Sigmoid colon (tissue), 7 donors: ENCODE measurements around the gene ELAPOR1. TPM values are rescaled to one million over a fixed set of nuclear protein-coding genes. Genes with fewer than 3 reads are reported as not detected.

Experiments
- DNase-seq: peaks from one replicate; pipeline ENCODE4 v3.0.0-alpha.2; 2019
- H3K27ac ChIP-seq, 4 donors: fragments of 200-600 bp; sonication (generic); one replicate each; pipeline ENCODE4 v1.5.1; 2016 to 2019; ENCODE audit warnings: mild to moderate bottlenecking in 1 of 4
- H3K27me3 ChIP-seq, 3 donors: fragments of 200-600 bp; sonication (generic); one replicate each; pipeline ENCODE4 v1.5.1; 2019; ENCODE audit warnings: mild to moderate bottlenecking in 1 of 3
- H3K36me3 ChIP-seq, 4 donors: fragments of 200-600 bp; sonication (generic); one replicate each; pipeline ENCODE4 v1.5.1; 2016 to 2019
- H3K4me1 ChIP-seq, 4 donors: fragments of 200-600 bp; sonication (generic); one replicate each; pipeline ENCODE4 v1.5.1; 2017 to 2019
- H3K4me3 ChIP-seq, 4 donors: fragments of 200-600 bp; sonication (generic); one replicate each; pipeline ENCODE4 v1.5.1; 2017 to 2019; ENCODE audit warnings: mild to moderate bottlenecking in 2 of 4, moderate library complexity in 1 of 4
- H3K9me3 ChIP-seq, 4 donors: fragments of 200-600 bp in 3 of 4; sonication (generic) in 3 of 4; one replicate each; pipeline versions ENCODE4 v1.5.1 to v1.6.1; 2013 to 2019
- EP300 ChIP-seq, 4 donors: sonication (generic); formaldehyde crosslinking; IDR thresholded peaks; one replicate each; pipeline ENCODE4 v1.6.1; 2017; ENCODE audit warnings: antibody characterized with exemption in 4 of 4
- POLR2A ChIP-seq, 2 donors: fragments of 450-650 bp; IDR thresholded peaks; one replicate each; pipeline ENCODE4 v1.6.1; 2016; ENCODE audit warnings: antibody characterized with exemption in 2 of 2, mild to moderate bottlenecking in 2 of 2, moderate library complexity in 2 of 2
- POLR2AphosphoS5 ChIP-seq, 4 donors: sonication (generic); formaldehyde crosslinking; IDR thresholded peaks; one replicate each; pipeline ENCODE4 v1.6.1; 2017; ENCODE audit warnings: antibody characterized with exemption in 4 of 4
- WGBS, 2 donors: extraction: QIAGEN DNeasy Blood & Tissue Kit; methylation state at CpG; one replicate each; pipeline ENCODE4 v1.1.7; 2013; 5-methylcytosine and 5-hydroxymethylcytosine counted together
- intact Hi-C: fragments of 100-400 bp; cut with DNase I; formaldehyde crosslinking; loops from one replicate; pipeline ENCODE4 v1.15.1; 2023
- polyA plus RNA-seq, 3 donors: library from polyadenylated mRNA; stranded (reverse); fragments of 200-250 nt; gene quantifications; one replicate each; pipeline ENCODE4 v1.2.3, GENCODE V29; 2013
- total RNA-seq, 4 donors: library from RNA; depleted of rRNA; stranded (reverse); fragments of >200 nt; gene quantifications; one replicate each; pipeline ENCODE4 v1.1.0, GENCODE V29; 2016
- TF ChIP-seq, protein P1 (sequence below), 4 experiments: fragments of 450-650 bp in 3 of 4; fragments of 200-600 bp in 1 of 4; IDR thresholded peaks; one replicate each; pipeline ENCODE4 v1.5.1; 2016 to 2019; ENCODE audit warnings: antibody characterized with exemption in 4 of 4, mild to moderate bottlenecking in 3 of 4, moderate library complexity in 2 of 4
- donor health status: healthy with polysubstance abuse.
- donor health status: Bipolar disorder and iron deficiency.
- donor health status: healthy.

The ELAPOR1 gene
- total and polyA plus RNA-seq, 7 donors, result 0.33 to 20.7 (median 0.71) TPM

DNA sequence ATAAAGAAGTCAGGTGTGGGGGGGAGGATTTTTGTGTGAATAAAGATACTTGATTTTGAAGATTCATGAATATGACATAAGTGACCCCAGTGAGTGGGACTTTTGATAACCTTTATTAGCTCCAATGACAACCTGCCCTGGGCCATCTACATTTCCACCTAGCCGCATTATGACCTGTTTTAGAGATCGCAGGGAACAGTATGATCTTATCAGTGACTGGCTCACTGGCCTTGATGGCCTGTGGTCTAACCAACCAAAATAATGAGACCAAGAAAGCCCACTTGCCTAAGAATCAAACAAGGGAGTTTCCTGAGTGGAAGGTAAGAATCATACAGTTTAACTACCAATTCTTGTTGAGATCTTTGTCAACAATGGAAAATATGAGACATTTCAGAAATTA, 1.8 kb downstream of the ELAPOR1 start:
- TF ChIP-seq EP300 (IDR thresholded peaks at IDR 0.05), result no peak
- no peak for TF ChIP-seq POLR2AphosphoS5 (IDR thresholded peaks at IDR 0.05)
- no peak overlapping the region for H3K4me3 ChIP-seq
- peaks cover 0 to 24% (median 24%) of the 10 kb centered on the region in 4 donors for H3K4me1 ChIP-seq
- no peaks in the 10 kb centered on the region for H3K36me3 ChIP-seq
- intact Hi-C loops, result loop anchor here (5.0 kb wide), 1 partner anchor 72 kb away; no protein-coding TSS in a partner anchor
- 20 to 77% methylated on average over 2 of the region's 2 CpGs for WGBS, 2 donors
- H3K9me3 ChIP-seq, result no peaks in the 10 kb centered on the region
- H3K27me3 ChIP-seq, result peaks cover 0 to 43% (median 34%) of the 10 kb centered on the region in 3 donors
- no peak for DNase-seq
- H3K27ac ChIP-seq, result no peak overlapping the region

DNA sequence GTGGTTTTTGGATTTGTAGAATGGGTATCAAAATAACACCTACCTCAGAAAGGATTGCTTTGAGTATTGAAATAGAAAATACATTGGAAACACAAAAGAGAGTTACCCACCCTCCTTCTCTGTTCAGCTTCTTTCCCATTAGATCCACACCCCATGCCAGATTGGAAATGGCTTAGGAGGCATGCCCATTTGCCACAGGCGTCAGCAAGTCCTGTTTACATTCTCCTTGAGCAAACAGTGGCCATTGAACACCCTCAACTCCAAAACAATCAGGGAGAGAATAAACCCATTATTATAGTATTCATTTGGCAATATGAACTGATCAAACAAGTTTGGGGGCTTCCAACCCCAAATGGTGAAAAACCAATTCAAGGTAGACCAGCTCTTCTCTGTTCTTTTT, 2.4 kb downstream of the ELAPOR1 start:
- no peak for TF ChIP-seq EP300 (IDR thresholded peaks at IDR 0.05)
- TF ChIP-seq POLR2A (IDR thresholded peaks at IDR 0.05), result no peak
- TF ChIP-seq, protein P1, sequence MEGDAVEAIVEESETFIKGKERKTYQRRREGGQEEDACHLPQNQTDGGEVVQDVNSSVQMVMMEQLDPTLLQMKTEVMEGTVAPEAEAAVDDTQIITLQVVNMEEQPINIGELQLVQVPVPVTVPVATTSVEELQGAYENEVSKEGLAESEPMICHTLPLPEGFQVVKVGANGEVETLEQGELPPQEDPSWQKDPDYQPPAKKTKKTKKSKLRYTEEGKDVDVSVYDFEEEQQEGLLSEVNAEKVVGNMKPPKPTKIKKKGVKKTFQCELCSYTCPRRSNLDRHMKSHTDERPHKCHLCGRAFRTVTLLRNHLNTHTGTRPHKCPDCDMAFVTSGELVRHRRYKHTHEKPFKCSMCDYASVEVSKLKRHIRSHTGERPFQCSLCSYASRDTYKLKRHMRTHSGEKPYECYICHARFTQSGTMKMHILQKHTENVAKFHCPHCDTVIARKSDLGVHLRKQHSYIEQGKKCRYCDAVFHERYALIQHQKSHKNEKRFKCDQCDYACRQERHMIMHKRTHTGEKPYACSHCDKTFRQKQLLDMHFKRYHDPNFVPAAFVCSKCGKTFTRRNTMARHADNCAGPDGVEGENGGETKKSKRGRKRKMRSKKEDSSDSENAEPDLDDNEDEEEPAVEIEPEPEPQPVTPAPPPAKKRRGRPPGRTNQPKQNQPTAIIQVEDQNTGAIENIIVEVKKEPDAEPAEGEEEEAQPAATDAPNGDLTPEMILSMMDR (IDR thresholded peaks at IDR 0.05), result no peak
- no peak for TF ChIP-seq POLR2AphosphoS5 (IDR thresholded peaks at IDR 0.05)
- H3K36me3 ChIP-seq, result no peaks in the 10 kb centered on the region
- no peak for DNase-seq
- peaks cover 0 to 43% (median 34%) of the 10 kb centered on the region in 3 donors for H3K27me3 ChIP-seq
- peaks cover 0 to 24% (median 24%) of the 10 kb centered on the region in 4 donors for H3K4me1 ChIP-seq
- WGBS, 2 donors, result 16 to 64% methylated on average over 1 of the region's 1 CpG
- no peaks in the 10 kb centered on the region for H3K9me3 ChIP-seq
- intact Hi-C loops, result loop anchor here (5.0 kb wide), 1 partner anchor 71 kb away; no protein-coding TSS in a partner anchor
- no peak overlapping the region for H3K27ac ChIP-seq
- H3K4me3 ChIP-seq, result no peak overlapping the region

DNA sequence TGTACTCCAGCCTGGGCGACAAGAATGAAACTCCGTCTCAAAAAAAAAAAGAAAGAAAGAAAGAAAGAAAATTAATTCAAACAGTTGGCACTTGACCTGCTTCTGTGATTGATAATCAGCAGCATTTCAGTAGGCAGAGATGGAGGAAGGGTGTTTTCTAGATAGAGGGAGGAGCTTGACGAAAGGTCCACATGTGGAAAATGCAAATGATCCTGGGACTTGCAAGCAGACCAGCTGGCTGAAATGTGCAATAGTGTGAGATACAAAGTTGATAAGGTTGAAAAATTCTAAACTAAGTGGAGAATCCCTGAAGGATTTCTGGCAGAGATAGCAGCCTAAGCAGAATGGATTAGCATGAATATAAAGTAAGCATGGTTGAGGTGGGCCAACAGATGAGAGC, 4.2 kb downstream of the ELAPOR1 start:
- peaks cover 0 to 47% (median 34%) of the 10 kb centered on the region in 3 donors for H3K27me3 ChIP-seq
- H3K27ac ChIP-seq, result no peak overlapping the region
- WGBS, 2 donors, result 74 to 87% methylated on average over 3 of the region's 3 CpGs
- H3K9me3 ChIP-seq, result no peaks in the 10 kb centered on the region
- TF ChIP-seq POLR2A (IDR thresholded peaks at IDR 0.05) (no peak), EP300 (IDR thresholded peaks at IDR 0.05) (no peak), POLR2AphosphoS5 (IDR thresholded peaks at IDR 0.05) (no peak)
- TF ChIP-seq, protein P1 (IDR thresholded peaks at IDR 0.05), result no peak
- no peak for DNase-seq
- H3K36me3 ChIP-seq, result no peaks in the 10 kb centered on the region
- H3K4me1 ChIP-seq, result peaks cover 0 to 14% (median 13%) of the 10 kb centered on the region in 4 donors
- no peak overlapping the region for H3K4me3 ChIP-seq
- intact Hi-C loops, result loop anchor here (5.0 kb wide), 1 partner anchor 69 kb away; no protein-coding TSS in a partner anchor

DNA sequence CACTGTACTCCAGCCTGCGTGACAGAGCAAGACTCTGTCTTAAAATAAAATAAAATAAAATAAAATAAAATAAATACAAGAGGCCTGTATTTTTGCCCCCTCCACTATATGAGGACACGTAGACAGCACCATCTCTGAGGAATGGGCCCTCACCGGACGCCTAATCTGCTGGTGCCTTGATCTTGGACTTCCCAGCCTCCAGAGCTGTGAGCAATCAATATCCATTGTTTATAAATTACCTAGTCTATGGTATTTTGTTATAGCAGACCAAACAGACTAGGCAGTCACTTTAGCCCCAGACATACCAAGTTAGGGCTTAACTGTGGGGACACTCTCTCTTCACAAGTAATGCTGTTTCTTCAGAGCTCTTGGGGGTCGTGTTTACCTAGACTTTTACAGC, 6.4 kb downstream of the ELAPOR1 start:
- H3K9me3 ChIP-seq, result no peaks in the 10 kb centered on the region
- H3K27ac ChIP-seq, result no peak overlapping the region
- 89 to 92% methylated on average over 5 of the region's 5 CpGs for whole genome bisulfite sequencing, 2 donors
- peaks cover 0 to 30% (median 14%) of the 10 kb centered on the region in 3 donors for H3K27me3 ChIP-seq
- DNase-seq, result no peak
- no peak overlapping the region for H3K4me3 ChIP-seq
- no peaks in the 10 kb centered on the region for H3K4me1 ChIP-seq
- TF ChIP-seq, protein P1 (IDR thresholded peaks at IDR 0.05), result no peak
- TF ChIP-seq EP300 (IDR thresholded peaks at IDR 0.05) (no peak), POLR2AphosphoS5 (IDR thresholded peaks at IDR 0.05) (no peak), POLR2A (IDR thresholded peaks at IDR 0.05) (no peak)
- intact Hi-C loops, result no loop called here
- H3K36me3 ChIP-seq, result no peaks in the 10 kb centered on the region

DNA sequence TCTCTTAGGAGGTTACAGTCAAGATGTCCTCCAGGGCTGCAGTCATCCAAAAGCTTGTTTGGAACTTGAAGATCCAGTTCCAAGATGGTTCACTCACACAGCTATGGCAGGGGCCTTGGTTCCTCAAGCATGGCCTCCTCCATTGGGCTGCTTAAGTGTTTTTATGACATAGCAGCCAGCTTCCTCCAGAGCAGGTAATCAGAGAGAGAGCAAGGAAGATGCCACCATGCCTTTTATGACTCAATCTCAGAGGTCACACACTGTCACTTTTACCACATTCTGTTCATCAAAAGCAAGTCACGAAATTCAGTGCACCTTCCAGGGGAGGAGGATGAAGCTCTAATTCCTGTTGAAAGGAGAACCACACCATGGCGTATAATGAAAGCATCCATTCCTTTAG, 17.1 kb downstream of the ELAPOR1 start:
- H3K36me3 ChIP-seq, result no peaks in the 10 kb centered on the region
- intact Hi-C loops, result no loop called here
- TF ChIP-seq POLR2AphosphoS5 (IDR thresholded peaks at IDR 0.05) (no peak), POLR2A (IDR thresholded peaks at IDR 0.05) (no peak), EP300 (IDR thresholded peaks at IDR 0.05) (no peak)
- TF ChIP-seq, protein P1 (IDR thresholded peaks at IDR 0.05), result no peak
- no peak overlapping the region for H3K4me3 ChIP-seq
- no peaks in the 10 kb centered on the region for H3K4me1 ChIP-seq
- no peaks in the 10 kb centered on the region for H3K9me3 ChIP-seq
- H3K27ac ChIP-seq, result no peak overlapping the region
- no peaks in the 10 kb centered on the region for H3K27me3 ChIP-seq
- no peak for DNase-seq
- 66 to 89% methylated on average over 2 of the region's 2 CpGs for WGBS, 2 donors
